ENCODE measurements around the gene TMEM132C. TPM values are rescaled to one million over a fixed set of nuclear protein-coding genes. Genes with fewer than 3 reads are reported as not detected.

TMEM132C gene
- total and polyA plus RNA-seq, 2 experiments from 2014 or later, result not detected

GRCh38 chr12:128450810-128451209 lies 183.8 kb downstream of the TMEM132C start:
- no peak overlapping the region for H3K4me2 ChIP-seq
- TF ChIP-seq NANOG (IDR thresholded peaks at IDR 0.05; ENCODE audit: borderline replicate concordance), result no peak
- H3K4me1 ChIP-seq (ENCODE audit: insufficient read depth), result no peaks in the 10 kb centered on the region
- H3K9me3 Mint-ChIP-seq, result peaks cover 94% of the 10 kb centered on the region
- no peaks in the 10 kb centered on the region for H3K9me2 ChIP-seq (ENCODE audit: insufficient read depth)
- DNase-seq (ENCODE audit: low spot score) (no peak), ATAC-seq (no peak)
- H3K27ac ChIP-seq (ENCODE audit: low read depth), result no peak overlapping the region
- no peak overlapping the region for H2AFZ ChIP-seq
- no peak overlapping the region for H3K4me3 ChIP-seq
- H3K36me3 Mint-ChIP-seq (ENCODE audit: low read depth), result peaks cover 37% of the 10 kb centered on the region
- H3K27me3 ChIP-seq (ENCODE audit: insufficient read depth), result no peaks in the 10 kb centered on the region
- H3K79me2 ChIP-seq (replicated peaks; ENCODE audit: insufficient read depth), result no peaks in the 10 kb centered on the region
- no peak overlapping the region for H3K4me3 Mint-ChIP-seq
- no peaks in the 10 kb centered on the region for H3F3A ChIP-seq (replicated peaks; ENCODE audit: low read depth)
- no peak overlapping the region for H3K27ac Mint-ChIP-seq
- peaks cover 2% of the 10 kb centered on the region for H3K27me3 Mint-ChIP-seq (ENCODE audit: insufficient read depth, low read depth, poor library complexity)
- H4K20me1 ChIP-seq (replicated peaks; ENCODE audit: insufficient read depth), result no peaks in the 10 kb centered on the region
- no peaks in the 10 kb centered on the region for H3K4me1 Mint-ChIP-seq
- H3K36me3 ChIP-seq (ENCODE audit: insufficient read depth), result no peaks in the 10 kb centered on the region

DNA sequence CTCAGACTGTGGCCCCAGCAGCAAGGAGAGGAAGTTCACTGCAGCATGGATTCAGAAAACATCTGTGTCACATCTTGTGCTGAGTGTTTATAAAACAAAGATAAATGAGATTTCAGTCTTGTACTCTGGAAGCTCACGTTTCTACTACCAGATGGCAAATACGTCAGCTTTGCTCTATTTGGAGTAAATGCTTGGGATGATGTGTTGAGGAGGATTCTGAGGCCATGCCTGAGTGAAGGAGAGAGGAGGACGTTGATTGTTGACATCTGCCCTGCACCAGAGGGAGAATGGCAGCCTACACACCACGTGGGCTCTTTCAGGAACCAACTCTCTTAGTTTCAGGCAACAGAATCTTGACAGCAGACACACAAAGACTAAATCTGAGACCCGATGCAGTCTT lies 188.9 kb downstream of the TMEM132C start:
- H4K20me1 ChIP-seq (replicated peaks; ENCODE audit: insufficient read depth), result no peaks in the 10 kb centered on the region
- ATAC-seq (no peak), DNase-seq (ENCODE audit: low spot score) (no peak)
- no peak overlapping the region for H3K4me3 Mint-ChIP-seq
- H3K4me1 ChIP-seq (ENCODE audit: insufficient read depth), result no peaks in the 10 kb centered on the region
- H3K4me2 ChIP-seq, result no peak overlapping the region
- H3K4me1 Mint-ChIP-seq, result no peaks in the 10 kb centered on the region
- H3K27me3 ChIP-seq (ENCODE audit: insufficient read depth), result no peaks in the 10 kb centered on the region
- no peaks in the 10 kb centered on the region for H3F3A ChIP-seq (replicated peaks; ENCODE audit: low read depth)
- peaks cover 46% of the 10 kb centered on the region for H3K36me3 Mint-ChIP-seq (ENCODE audit: low read depth)
- H3K27me3 Mint-ChIP-seq (ENCODE audit: insufficient read depth, low read depth, poor library complexity), result peaks cover 9% of the 10 kb centered on the region
- no peaks in the 10 kb centered on the region for H3K79me2 ChIP-seq (replicated peaks; ENCODE audit: insufficient read depth)
- no peaks in the 10 kb centered on the region for H3K9me2 ChIP-seq (ENCODE audit: insufficient read depth)
- H2AFZ ChIP-seq, result no peak overlapping the region
- peaks cover 92% of the 10 kb centered on the region for H3K9me3 Mint-ChIP-seq
- no peak overlapping the region for H3K4me3 ChIP-seq
- no peak overlapping the region for H3K27ac ChIP-seq (ENCODE audit: low read depth)
- H3K36me3 ChIP-seq (ENCODE audit: insufficient read depth), result no peaks in the 10 kb centered on the region
- no peak overlapping the region for H3K27ac Mint-ChIP-seq
- TF ChIP-seq STAT1 (IDR thresholded peaks at IDR 0.05; ENCODE audit: unreplicated experiment) (no peak), JUNB (IDR thresholded peaks at IDR 0.05; ENCODE audit: unreplicated experiment) (no peak), ETS1 (IDR thresholded peaks at IDR 0.05) (no peak), NANOG (IDR thresholded peaks at IDR 0.05; ENCODE audit: borderline replicate concordance) (no peak), EZH2phosphoT487 (IDR thresholded peaks at IDR 0.05; ENCODE audit: unreplicated experiment) (no peak), ZNF462 (CRISPR knock-in tag; IDR thresholded peaks at IDR 0.05) (no peak), CREB1 (CRISPR knock-in tag; IDR thresholded peaks at IDR 0.05; ENCODE audit: low read depth) (no peak), ZNF331 (CRISPR knock-in tag; IDR thresholded peaks at IDR 0.05; ENCODE audit: low read depth) (no peak), POLR2AphosphoS5 (IDR thresholded peaks at IDR 0.05; ENCODE audit: low read depth) (no peak)
- TF ChIP-seq, protein P1, sequence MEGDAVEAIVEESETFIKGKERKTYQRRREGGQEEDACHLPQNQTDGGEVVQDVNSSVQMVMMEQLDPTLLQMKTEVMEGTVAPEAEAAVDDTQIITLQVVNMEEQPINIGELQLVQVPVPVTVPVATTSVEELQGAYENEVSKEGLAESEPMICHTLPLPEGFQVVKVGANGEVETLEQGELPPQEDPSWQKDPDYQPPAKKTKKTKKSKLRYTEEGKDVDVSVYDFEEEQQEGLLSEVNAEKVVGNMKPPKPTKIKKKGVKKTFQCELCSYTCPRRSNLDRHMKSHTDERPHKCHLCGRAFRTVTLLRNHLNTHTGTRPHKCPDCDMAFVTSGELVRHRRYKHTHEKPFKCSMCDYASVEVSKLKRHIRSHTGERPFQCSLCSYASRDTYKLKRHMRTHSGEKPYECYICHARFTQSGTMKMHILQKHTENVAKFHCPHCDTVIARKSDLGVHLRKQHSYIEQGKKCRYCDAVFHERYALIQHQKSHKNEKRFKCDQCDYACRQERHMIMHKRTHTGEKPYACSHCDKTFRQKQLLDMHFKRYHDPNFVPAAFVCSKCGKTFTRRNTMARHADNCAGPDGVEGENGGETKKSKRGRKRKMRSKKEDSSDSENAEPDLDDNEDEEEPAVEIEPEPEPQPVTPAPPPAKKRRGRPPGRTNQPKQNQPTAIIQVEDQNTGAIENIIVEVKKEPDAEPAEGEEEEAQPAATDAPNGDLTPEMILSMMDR (conservative IDR thresholded peaks at IDR 0.05; ENCODE audit: low read depth in 2 of 2), result no peak

Data from GM23338 (cell line).